ENCODE data around the gene EFEMP1. TPM values are rescaled to one million over a fixed set of nuclear protein-coding genes. Genes with fewer than 3 reads are reported as not detected.

The EFEMP1 gene
- polyA plus RNA-seq, 3 donors: not detected

DNA sequence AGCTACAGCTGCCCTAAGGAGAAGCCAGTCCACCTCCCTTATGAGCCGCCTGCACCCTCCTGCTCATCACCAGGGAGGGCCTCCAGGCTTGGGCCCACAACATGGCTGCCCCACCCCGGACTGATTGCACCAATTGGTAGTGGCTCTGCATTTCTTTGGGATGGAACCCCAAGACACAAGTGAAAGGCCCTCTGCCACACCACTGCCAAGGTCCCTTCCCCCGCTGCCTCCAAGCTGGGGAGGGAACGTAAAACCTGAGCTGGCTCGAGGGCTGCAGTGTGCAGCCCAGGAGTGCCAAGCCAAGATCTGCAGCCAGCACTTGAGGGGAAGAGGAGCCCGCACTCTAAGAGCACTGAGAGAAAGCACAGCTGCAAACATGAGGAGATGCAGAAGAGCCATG lies 97.3 kb downstream of the EFEMP1 start:
- H3K27me3 ChIP-seq (ENCODE audit: control insufficient read depth in 2 of 2, insufficient read depth in 2 of 2, low read length in 2 of 2): no peaks in the 10 kb centered on the region
- no peak overlapping the region for H3K9ac ChIP-seq (ENCODE audit: insufficient read depth, low read length, poor library complexity, severe bottlenecking)
- no peaks in the 10 kb centered on the region for H3K36me3 Mint-ChIP-seq
- H3K4me1 ChIP-seq (ENCODE audit: control insufficient read depth in 1 of 2, insufficient read depth in 2 of 2, low read length in 2 of 2): no peaks in the 10 kb centered on the region
- peaks cover 0 to 19% of the 10 kb centered on the region in 2 donors for H3K9me3 ChIP-seq (replicated peaks in 1 of 2; ENCODE audit: control insufficient read depth in 1 of 2, insufficient read depth in 1 of 2, low read length in 2 of 2)
- DNase-seq: no peak
- intact Hi-C loops (cut with micrococcal nuclease): no loop called here
- H3K4me1 Mint-ChIP-seq: no peaks in the 10 kb centered on the region
- TF ChIP-seq CTCF (IDR thresholded peaks at IDR 0.05): no peak
- 94% methylated on average over 5 of the region's 6 CpGs for WGBS (ENCODE audit: insufficient coverage)
- no peak overlapping the region for H3K27ac Mint-ChIP-seq
- no peak overlapping the region for H3K4me2 ChIP-seq (replicated peaks; ENCODE audit: extremely low read depth, low read length, poor library complexity, severe bottlenecking)
- H3K4me3 Mint-ChIP-seq: no peak overlapping the region
- peaks cover 2 to 23% (median 6%) of the 10 kb centered on the region in 7 donors for H3K9me3 Mint-ChIP-seq
- H3K36me3 ChIP-seq (replicated peaks in 1 of 2; ENCODE audit: control insufficient read depth in 1 of 2, insufficient read depth in 2 of 2, low read length in 2 of 2): no peaks in the 10 kb centered on the region
- H3K27me3 Mint-ChIP-seq (ENCODE audit: low read depth in 3 of 3): peaks cover 4 to 6% (median 4%) of the 10 kb centered on the region in 3 donors
- H3K4me3 ChIP-seq (replicated peaks in 1 of 3; ENCODE audit: low read depth in 2 of 3, low read length in 3 of 3): no peak overlapping the region
- no peak overlapping the region for H3K27ac ChIP-seq (ENCODE audit: low read depth in 1 of 2, low read length in 2 of 2)
- H2AFZ ChIP-seq (ENCODE audit: insufficient read depth, low read depth, low read length, poor library complexity, severe bottlenecking): no peak overlapping the region
- H4K20me1 ChIP-seq (ENCODE audit: insufficient read depth, low read length): no peaks in the 10 kb centered on the region
- H3K79me2 ChIP-seq (ENCODE audit: insufficient read depth, low read length): no peaks in the 10 kb centered on the region

DNA sequence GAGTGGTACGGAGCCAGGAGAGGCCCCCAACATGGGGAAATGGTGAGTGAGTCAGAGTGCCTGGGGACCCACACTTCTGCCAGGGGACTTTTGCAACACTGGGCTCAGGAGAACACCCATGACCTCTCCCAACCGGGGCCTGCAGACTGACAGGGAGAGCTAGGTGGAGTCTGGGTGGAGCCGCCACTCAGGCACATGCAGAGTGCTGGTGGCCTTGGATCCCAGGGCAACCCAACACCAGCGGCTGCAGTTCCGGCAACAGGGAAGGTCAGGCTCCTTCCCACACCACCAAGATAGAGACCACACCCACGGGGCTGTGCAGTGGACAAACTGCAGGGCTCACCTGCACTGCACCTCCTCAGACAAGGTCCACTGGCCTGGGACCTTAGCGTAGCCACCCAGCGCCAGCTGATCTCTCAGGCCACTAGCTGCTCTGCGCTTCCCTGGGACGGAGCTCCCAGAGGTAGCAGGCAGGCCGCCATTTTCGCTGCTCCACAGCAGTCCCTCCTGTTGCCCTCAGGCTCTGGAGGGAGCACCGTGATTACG lies 99.0 kb downstream of the EFEMP1 start:
- TF ChIP-seq CTCF (IDR thresholded peaks at IDR 0.05): no peak
- no peak overlapping the region for H3K4me2 ChIP-seq (replicated peaks; ENCODE audit: extremely low read depth, low read length, poor library complexity, severe bottlenecking)
- peaks cover 0 to 19% of the 10 kb centered on the region in 2 donors for H3K9me3 ChIP-seq (replicated peaks in 1 of 2; ENCODE audit: control insufficient read depth in 1 of 2, insufficient read depth in 1 of 2, low read length in 2 of 2)
- no peak for DNase-seq
- H3K36me3 Mint-ChIP-seq: no peaks in the 10 kb centered on the region
- 94% methylated on average over 13 of the region's 14 CpGs for WGBS (ENCODE audit: insufficient coverage)
- no peak overlapping the region for H3K4me3 ChIP-seq (replicated peaks in 1 of 3; ENCODE audit: low read depth in 2 of 3, low read length in 3 of 3)
- no peak overlapping the region for H3K27ac Mint-ChIP-seq
- no peaks in the 10 kb centered on the region for H3K36me3 ChIP-seq (replicated peaks in 1 of 2; ENCODE audit: control insufficient read depth in 1 of 2, insufficient read depth in 2 of 2, low read length in 2 of 2)
- intact Hi-C loops (cut with micrococcal nuclease): no loop called here
- H3K4me1 Mint-ChIP-seq: no peaks in the 10 kb centered on the region
- H3K9me3 Mint-ChIP-seq: peaks cover 4 to 23% (median 6%) of the 10 kb centered on the region in 7 donors
- H3K4me3 Mint-ChIP-seq: peak overlapping the region in 1 of 2 donors; percentile 4
- no peak overlapping the region for H3K27ac ChIP-seq (ENCODE audit: low read depth in 1 of 2, low read length in 2 of 2)
- no peaks in the 10 kb centered on the region for H3K27me3 ChIP-seq (ENCODE audit: control insufficient read depth in 2 of 2, insufficient read depth in 2 of 2, low read length in 2 of 2)
- no peaks in the 10 kb centered on the region for H4K20me1 ChIP-seq (ENCODE audit: insufficient read depth, low read length)
- no peaks in the 10 kb centered on the region for H3K4me1 ChIP-seq (ENCODE audit: control insufficient read depth in 1 of 2, insufficient read depth in 2 of 2, low read length in 2 of 2)
- H3K27me3 Mint-ChIP-seq (ENCODE audit: low read depth in 3 of 3): peaks cover 2 to 4% (median 3%) of the 10 kb centered on the region in 3 donors
- H3K9ac ChIP-seq (ENCODE audit: insufficient read depth, low read length, poor library complexity, severe bottlenecking): no peak overlapping the region
- no peak overlapping the region for H2AFZ ChIP-seq (ENCODE audit: insufficient read depth, low read depth, low read length, poor library complexity, severe bottlenecking)
- H3K79me2 ChIP-seq (ENCODE audit: insufficient read depth, low read length): no peaks in the 10 kb centered on the region

Other genes with a start within 250 kb of the EFEMP1 start
- gene PNPT1, start 229.9 kb downstream of the EFEMP1 start, polyA plus RNA-seq: 10 to 100 TPM in 1 of 3 donors, 1 to 10 TPM in 2; 6.0 to 10.5 (median 9.5) TPM

Data from CD14-positive monocyte (primary cell).